SK-N-SH treated with all-trans-retinoic acid at 6 μM for 48 hours (cell line): ENCODE data around the gene CETP.

Source experiments
- ATAC-seq: fragments of 200-7000 bp; cut with Tn5 transposase; 3 replicates; pipeline ENCODE4 v1.9.1; 2020; ENCODE audit warnings: mild to moderate bottlenecking, moderate library complexity
- ARNTL ChIP-seq: fragments of 450-650 bp; formaldehyde crosslinking; IDR thresholded peaks from 2 replicates; pipeline ENCODE4 v1.5.0; 2020; ENCODE audit warnings: low read depth, mild to moderate bottlenecking, moderate library complexity, borderline replicate concordance
- BACH2 ChIP-seq: fragments of 250-450 bp; sonication (Bioruptor Pico); IDR thresholded peaks from 2 replicates; pipeline ENCODE4 v1.9.0; 2021; ENCODE audit warnings: mild to moderate bottlenecking, borderline replicate concordance
- CSDC2 ChIP-seq: fragments of 250-450 bp; sonication (Bioruptor Pico); IDR thresholded peaks from 2 replicates; pipeline ENCODE4 v1.5.0; 2020; ENCODE audit warnings: mild to moderate bottlenecking, moderate library complexity
- ESRRG ChIP-seq: fragments of 250-450 bp; sonication (Bioruptor Pico); IDR thresholded peaks from 2 replicates; pipeline ENCODE4 v1.6.1; 2021; ENCODE audit warnings: mild to moderate bottlenecking
- GLIS3 ChIP-seq: fragments of 250-450 bp; sonication (Bioruptor Pico); IDR thresholded peaks from 2 replicates; pipeline ENCODE4 v1.5.0; 2020; ENCODE audit warnings: mild to moderate bottlenecking, moderate library complexity
- ISL1 ChIP-seq: fragments of 250-450 bp; sonication (Bioruptor Pico); IDR thresholded peaks from 2 replicates; pipeline ENCODE4 v2.1.2; 2022; ENCODE audit warnings: mild to moderate bottlenecking, moderate library complexity
- PPARA ChIP-seq: fragments of 250-450 bp; sonication (Bioruptor Pico); IDR thresholded peaks from 2 replicates; pipeline ENCODE4 v1.5.0; 2020; ENCODE audit warnings: mild to moderate bottlenecking, borderline replicate concordance
- RARB ChIP-seq: fragments of 250-450 bp; sonication (Bioruptor Pico); IDR thresholded peaks from 2 replicates; pipeline ENCODE4 v1.8.0; 2021; ENCODE audit warnings: mild to moderate bottlenecking, moderate library complexity
- SNAI2 ChIP-seq: fragments of 250-450 bp; sonication (Bioruptor Pico); IDR thresholded peaks from 2 replicates; pipeline ENCODE4 v1.5.0; 2020; ENCODE audit warnings: mild to moderate bottlenecking, moderate library complexity
- TCF4 ChIP-seq: fragments of 250-450 bp; sonication (Bioruptor Pico); IDR thresholded peaks from 2 replicates; pipeline ENCODE4 v1.8.0; 2021; ENCODE audit warnings: mild to moderate bottlenecking, moderate library complexity, borderline replicate concordance
- ZC3H10 ChIP-seq: fragments of 250-450 bp; sonication (Bioruptor Pico); IDR thresholded peaks from 2 replicates; pipeline ENCODE4 v1.5.1; 2021; ENCODE audit warnings: mild to moderate bottlenecking, moderate library complexity
- ZFP3 ChIP-seq: fragments of 250-450 bp; sonication (Bioruptor Pico); IDR thresholded peaks from 2 replicates; pipeline ENCODE4 v1.5.0; 2020; ENCODE audit warnings: mild to moderate bottlenecking, moderate library complexity
- ZFP30 ChIP-seq: fragments of 450-650 bp; formaldehyde crosslinking; IDR thresholded peaks from 2 replicates; pipeline ENCODE4 v1.5.0; 2022; ENCODE audit warnings: mild to moderate bottlenecking, moderate library complexity
- ZNF565 ChIP-seq: fragments of 450-650 bp; formaldehyde crosslinking; conservative IDR thresholded peaks from 2 replicates; pipeline ENCODE4 v1.5.0; 2020; ENCODE audit warnings: low read depth, mild to moderate bottlenecking, moderate library complexity
- ZNF70 ChIP-seq: fragments of 450-650 bp; formaldehyde crosslinking; IDR thresholded peaks from 2 replicates; pipeline ENCODE4 v1.5.0; 2020; ENCODE audit warnings: mild to moderate bottlenecking, moderate library complexity
- ZNF8 ChIP-seq: fragments of 450-650 bp; formaldehyde crosslinking; IDR thresholded peaks from 2 replicates; pipeline ENCODE4 v1.5.0; 2020; ENCODE audit warnings: mild to moderate bottlenecking, moderate library complexity
- TF ChIP-seq, protein P1 (sequence below): fragments of 250-450 bp; sonication (Bioruptor Pico); IDR thresholded peaks from 2 replicates; pipeline ENCODE4 v1.8.0; 2021; ENCODE audit warnings: low read depth, mild to moderate bottlenecking, moderate library complexity, borderline replicate concordance
- TF ChIP-seq, protein P2 (sequence below): fragments of 250-450 bp; sonication (Bioruptor Pico); IDR thresholded peaks from 2 replicates; pipeline ENCODE4 v1.5.1; 2020; ENCODE audit warnings: low read depth, mild to moderate bottlenecking, moderate library complexity
- TF ChIP-seq, protein P3 (sequence below): fragments of 250-450 bp; sonication (Bioruptor Pico); IDR thresholded peaks from 2 replicates; pipeline ENCODE4 v1.5.0; 2020; ENCODE audit warnings: mild to moderate bottlenecking, moderate library complexity
- TF ChIP-seq, protein P4 (sequence below): fragments of 250-450 bp; sonication (Bioruptor Pico); IDR thresholded peaks from 2 replicates; pipeline ENCODE4 v1.8.0; 2020; ENCODE audit warnings: mild to moderate bottlenecking, moderate library complexity, borderline replicate concordance
- TF ChIP-seq, protein P5 (sequence below): fragments of 250-450 bp; sonication (Bioruptor Pico); IDR thresholded peaks from 2 replicates; pipeline ENCODE4 v1.5.1; 2021; ENCODE audit warnings: mild to moderate bottlenecking, moderate library complexity

CETP gene

DNA sequence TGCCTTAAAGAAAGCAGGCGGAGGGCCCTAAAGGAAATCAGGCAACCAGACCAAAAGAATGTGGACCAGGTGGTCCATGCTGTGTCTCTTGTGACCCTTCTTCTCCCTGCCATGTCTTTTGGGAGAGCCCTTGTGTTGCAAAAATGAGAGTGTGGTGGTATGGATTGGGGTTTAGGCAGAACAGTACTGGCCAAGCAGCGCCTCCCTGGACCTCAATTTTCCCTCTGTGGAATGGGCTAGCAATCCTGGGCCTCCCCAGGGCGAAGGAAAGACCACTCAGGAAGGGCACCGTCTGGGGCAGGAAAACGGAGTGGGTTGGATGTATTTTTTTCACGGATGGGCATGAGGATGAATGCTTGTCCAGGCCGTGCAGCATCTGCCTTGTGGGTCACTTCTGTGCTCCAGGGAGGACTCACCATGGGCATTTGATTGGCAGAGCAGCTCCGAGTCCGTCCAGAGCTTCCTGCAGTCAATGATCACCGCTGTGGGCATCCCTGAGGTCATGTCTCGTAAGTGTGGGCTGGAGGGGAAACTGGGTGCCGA, 20.1 kb downstream of the CETP start:
- TF ChIP-seq BACH2 (no peak), ZNF565 (no peak), ARNTL (CRISPR knock-in tag) (no peak), ZNF8 (CRISPR knock-in tag) (no peak), ZC3H10 (CRISPR knock-in tag) (no peak), ZFP3 (CRISPR knock-in tag) (no peak), ESRRG (CRISPR knock-in tag) (no peak), GLIS3 (no peak), RARB (CRISPR knock-in tag) (no peak), ZNF70 (CRISPR knock-in tag) (no peak), PPARA (CRISPR knock-in tag) (no peak)
- TF ChIP-seq, protein P1, sequence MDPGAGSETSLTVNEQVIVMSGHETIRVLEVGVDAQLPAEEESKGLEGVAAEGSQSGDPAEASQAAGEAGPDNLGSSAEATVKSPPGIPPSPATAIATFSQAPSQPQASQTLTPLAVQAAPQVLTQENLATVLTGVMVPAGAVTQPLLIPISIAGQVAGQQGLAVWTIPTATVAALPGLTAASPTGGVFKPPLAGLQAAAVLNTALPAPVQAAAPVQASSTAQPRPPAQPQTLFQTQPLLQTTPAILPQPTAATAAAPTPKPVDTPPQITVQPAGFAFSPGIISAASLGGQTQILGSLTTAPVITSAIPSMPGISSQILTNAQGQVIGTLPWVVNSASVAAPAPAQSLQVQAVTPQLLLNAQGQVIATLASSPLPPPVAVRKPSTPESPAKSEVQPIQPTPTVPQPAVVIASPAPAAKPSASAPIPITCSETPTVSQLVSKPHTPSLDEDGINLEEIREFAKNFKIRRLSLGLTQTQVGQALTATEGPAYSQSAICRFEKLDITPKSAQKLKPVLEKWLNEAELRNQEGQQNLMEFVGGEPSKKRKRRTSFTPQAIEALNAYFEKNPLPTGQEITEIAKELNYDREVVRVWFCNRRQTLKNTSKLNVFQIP = no peak
- TF ChIP-seq, protein P2, sequence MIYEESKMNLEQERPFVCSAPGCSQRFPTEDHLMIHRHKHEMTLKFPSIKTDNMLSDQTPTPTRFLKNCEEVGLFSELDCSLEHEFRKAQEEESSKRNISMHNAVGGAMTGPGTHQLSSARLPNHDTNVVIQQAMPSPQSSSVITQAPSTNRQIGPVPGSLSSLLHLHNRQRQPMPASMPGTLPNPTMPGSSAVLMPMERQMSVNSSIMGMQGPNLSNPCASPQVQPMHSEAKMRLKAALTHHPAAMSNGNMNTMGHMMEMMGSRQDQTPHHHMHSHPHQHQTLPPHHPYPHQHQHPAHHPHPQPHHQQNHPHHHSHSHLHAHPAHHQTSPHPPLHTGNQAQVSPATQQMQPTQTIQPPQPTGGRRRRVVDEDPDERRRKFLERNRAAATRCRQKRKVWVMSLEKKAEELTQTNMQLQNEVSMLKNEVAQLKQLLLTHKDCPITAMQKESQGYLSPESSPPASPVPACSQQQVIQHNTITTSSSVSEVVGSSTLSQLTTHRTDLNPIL (CRISPR knock-in tag) = no peak
- TF ChIP-seq, protein P3, sequence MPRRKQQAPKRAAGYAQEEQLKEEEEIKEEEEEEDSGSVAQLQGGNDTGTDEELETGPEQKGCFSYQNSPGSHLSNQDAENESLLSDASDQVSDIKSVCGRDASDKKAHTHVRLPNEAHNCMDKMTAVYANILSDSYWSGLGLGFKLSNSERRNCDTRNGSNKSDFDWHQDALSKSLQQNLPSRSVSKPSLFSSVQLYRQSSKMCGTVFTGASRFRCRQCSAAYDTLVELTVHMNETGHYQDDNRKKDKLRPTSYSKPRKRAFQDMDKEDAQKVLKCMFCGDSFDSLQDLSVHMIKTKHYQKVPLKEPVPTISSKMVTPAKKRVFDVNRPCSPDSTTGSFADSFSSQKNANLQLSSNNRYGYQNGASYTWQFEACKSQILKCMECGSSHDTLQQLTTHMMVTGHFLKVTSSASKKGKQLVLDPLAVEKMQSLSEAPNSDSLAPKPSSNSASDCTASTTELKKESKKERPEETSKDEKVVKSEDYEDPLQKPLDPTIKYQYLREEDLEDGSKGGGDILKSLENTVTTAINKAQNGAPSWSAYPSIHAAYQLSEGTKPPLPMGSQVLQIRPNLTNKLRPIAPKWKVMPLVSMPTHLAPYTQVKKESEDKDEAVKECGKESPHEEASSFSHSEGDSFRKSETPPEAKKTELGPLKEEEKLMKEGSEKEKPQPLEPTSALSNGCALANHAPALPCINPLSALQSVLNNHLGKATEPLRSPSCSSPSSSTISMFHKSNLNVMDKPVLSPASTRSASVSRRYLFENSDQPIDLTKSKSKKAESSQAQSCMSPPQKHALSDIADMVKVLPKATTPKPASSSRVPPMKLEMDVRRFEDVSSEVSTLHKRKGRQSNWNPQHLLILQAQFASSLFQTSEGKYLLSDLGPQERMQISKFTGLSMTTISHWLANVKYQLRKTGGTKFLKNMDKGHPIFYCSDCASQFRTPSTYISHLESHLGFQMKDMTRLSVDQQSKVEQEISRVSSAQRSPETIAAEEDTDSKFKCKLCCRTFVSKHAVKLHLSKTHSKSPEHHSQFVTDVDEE (CRISPR knock-in tag) = no peak
- no peak for ATAC-seq

DNA sequence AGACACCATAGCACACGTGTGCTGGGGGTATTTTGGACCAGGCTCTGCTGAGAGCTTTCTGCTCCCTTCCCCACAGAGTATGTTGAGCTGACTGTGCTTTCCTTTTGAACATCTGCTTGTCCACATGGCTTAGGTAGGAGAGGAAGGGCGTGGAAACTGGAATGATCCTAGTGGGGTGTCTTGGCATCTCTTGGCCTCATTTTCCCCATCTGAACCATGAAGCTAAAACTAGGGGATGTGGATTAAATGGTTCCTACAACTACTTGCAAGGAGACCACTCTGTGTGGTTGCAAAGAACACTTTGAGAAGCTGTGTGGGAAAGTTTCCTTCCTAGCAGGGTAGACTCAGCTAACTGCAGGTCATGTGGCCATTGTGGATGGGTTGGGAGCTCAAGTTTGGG, 20.9 kb downstream of the CETP start:
- no peak for ATAC-seq
- no peak for TF ChIP-seq ZFP30 (CRISPR knock-in tag)
- no peak for TF ChIP-seq ZNF565
- TF ChIP-seq ZNF70 (CRISPR knock-in tag) = no peak
- TF ChIP-seq ARNTL (CRISPR knock-in tag) = no peak
- TF ChIP-seq SNAI2 (CRISPR knock-in tag) = no peak
- TF ChIP-seq, protein P2 (CRISPR knock-in tag) = no peak
- no peak for TF ChIP-seq ESRRG (CRISPR knock-in tag)
- no peak for TF ChIP-seq CSDC2 (CRISPR knock-in tag)
- no peak for TF ChIP-seq ZC3H10 (CRISPR knock-in tag)
- TF ChIP-seq ZFP3 (CRISPR knock-in tag) = no peak
- no peak for TF ChIP-seq ISL1 (CRISPR knock-in tag)
- TF ChIP-seq, protein P4, sequence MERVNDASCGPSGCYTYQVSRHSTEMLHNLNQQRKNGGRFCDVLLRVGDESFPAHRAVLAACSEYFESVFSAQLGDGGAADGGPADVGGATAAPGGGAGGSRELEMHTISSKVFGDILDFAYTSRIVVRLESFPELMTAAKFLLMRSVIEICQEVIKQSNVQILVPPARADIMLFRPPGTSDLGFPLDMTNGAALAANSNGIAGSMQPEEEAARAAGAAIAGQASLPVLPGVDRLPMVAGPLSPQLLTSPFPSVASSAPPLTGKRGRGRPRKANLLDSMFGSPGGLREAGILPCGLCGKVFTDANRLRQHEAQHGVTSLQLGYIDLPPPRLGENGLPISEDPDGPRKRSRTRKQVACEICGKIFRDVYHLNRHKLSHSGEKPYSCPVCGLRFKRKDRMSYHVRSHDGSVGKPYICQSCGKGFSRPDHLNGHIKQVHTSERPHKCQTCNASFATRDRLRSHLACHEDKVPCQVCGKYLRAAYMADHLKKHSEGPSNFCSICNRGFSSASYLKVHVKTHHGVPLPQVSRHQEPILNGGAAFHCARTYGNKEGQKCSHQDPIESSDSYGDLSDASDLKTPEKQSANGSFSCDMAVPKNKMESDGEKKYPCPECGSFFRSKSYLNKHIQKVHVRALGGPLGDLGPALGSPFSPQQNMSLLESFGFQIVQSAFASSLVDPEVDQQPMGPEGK (CRISPR knock-in tag) = no peak
- TF ChIP-seq, protein P1 = no peak
- TF ChIP-seq TCF4 = no peak
- no peak for TF ChIP-seq RARB (CRISPR knock-in tag)
- TF ChIP-seq, protein P5, sequence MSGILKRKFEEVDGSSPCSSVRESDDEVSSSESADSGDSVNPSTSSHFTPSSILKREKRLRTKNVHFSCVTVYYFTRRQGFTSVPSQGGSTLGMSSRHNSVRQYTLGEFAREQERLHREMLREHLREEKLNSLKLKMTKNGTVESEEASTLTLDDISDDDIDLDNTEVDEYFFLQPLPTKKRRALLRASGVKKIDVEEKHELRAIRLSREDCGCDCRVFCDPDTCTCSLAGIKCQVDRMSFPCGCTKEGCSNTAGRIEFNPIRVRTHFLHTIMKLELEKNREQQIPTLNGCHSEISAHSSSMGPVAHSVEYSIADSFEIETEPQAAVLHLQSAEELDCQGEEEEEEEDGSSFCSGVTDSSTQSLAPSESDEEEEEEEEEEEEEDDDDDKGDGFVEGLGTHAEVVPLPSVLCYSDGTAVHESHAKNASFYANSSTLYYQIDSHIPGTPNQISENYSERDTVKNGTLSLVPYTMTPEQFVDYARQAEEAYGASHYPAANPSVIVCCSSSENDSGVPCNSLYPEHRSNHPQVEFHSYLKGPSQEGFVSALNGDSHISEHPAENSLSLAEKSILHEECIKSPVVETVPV (CRISPR knock-in tag) = no peak
- no peak for TF ChIP-seq BACH2
- TF ChIP-seq ZNF8 (CRISPR knock-in tag) = no peak
